Right forelimb (tissue), 1 donor: Measurements from ENCODE around the gene ZBTB44.
"Not testable (repeated sequence)": the region's sequence is repeated elsewhere in the genome, so short reads cannot be mapped to it uniquely, and the experiment has no call there.

Experiments used
- DNase-seq: peaks from one replicate; pipeline ENCODE4 v3.0.0-alpha.2; 2018

ZBTB44 gene

GRCh38 chr11:130194241-130195023 lies 120.3 kb downstream of the ZBTB44 start:
- DNase-seq = no peak

- DNase-seq = not testable (repeated sequence)
Measured at GRCh38 chr11:130193551-130193950, 121.2 kb downstream of the ZBTB44 start.

GRCh38 chr11:130192845-130193267 lies 121.9 kb downstream of the ZBTB44 start:
- DNase-seq = no peak

- DNase-seq = no peak
Measured at GRCh38 chr11:130191896-130192295, 122.8 kb downstream of the ZBTB44 start.

- no peak for DNase-seq
Measured at GRCh38 chr11:130190371-130190881, 124.3 kb downstream of the ZBTB44 start.

GRCh38 chr11:130189492-130190210 lies 125.1 kb downstream of the ZBTB44 start:
- no peak for DNase-seq

GRCh38 chr11:130188585-130189347 lies 126.0 kb downstream of the ZBTB44 start:
- no peak for DNase-seq

GRCh38 chr11:130188047-130188446 lies 126.7 kb downstream of the ZBTB44 start:
- no peak for DNase-seq

GRCh38 chr11:130187096-130187495 lies 127.6 kb downstream of the ZBTB44 start:
- no peak for DNase-seq

GRCh38 chr11:130183878-130184610 lies 130.7 kb downstream of the ZBTB44 start:
- DNase-seq = no peak

- no peak for DNase-seq
Measured at GRCh38 chr11:130181295-130182272, 133.1 kb downstream of the ZBTB44 start.

GRCh38 chr11:130180896-130181294 lies 133.8 kb downstream of the ZBTB44 start:
- no peak for DNase-seq

GRCh38 chr11:130180491-130180890 lies 134.2 kb downstream of the ZBTB44 start:
- no peak for DNase-seq

- peak; percentile 52 for DNase-seq
Measured at GRCh38 chr11:130179396-130180306, 135.1 kb downstream of the ZBTB44 start.

- DNase-seq = peak; percentile 79
Measured at GRCh38 chr11:130178441-130179339, 136.0 kb downstream of the ZBTB44 start.

- DNase-seq = no peak
Measured at GRCh38 chr11:130177782-130178181, 136.9 kb downstream of the ZBTB44 start.
